ENCODE data around the gene DAAM1.

- TF ChIP-seq OSR1 (CRISPR knock-in tag; IDR thresholded peaks at IDR 0.05) (no peak), ZFP3 (CRISPR knock-in tag; IDR thresholded peaks at IDR 0.05) (no peak), TCF4 (CRISPR knock-in tag; IDR thresholded peaks at IDR 0.05; ENCODE audit: borderline replicate concordance) (no peak), TOX (CRISPR knock-in tag; IDR thresholded peaks at IDR 0.05; ENCODE audit: borderline replicate concordance) (no peak), GLIS3 (CRISPR knock-in tag; IDR thresholded peaks at IDR 0.05) (no peak), SNAI2 (CRISPR knock-in tag; IDR thresholded peaks at IDR 0.05) (no peak), ZNF565 (CRISPR knock-in tag; conservative IDR thresholded peaks at IDR 0.05; ENCODE audit: low read depth) (no peak), RARB (CRISPR knock-in tag; IDR thresholded peaks at IDR 0.05) (no peak), CSRNP3 (CRISPR knock-in tag; IDR thresholded peaks at IDR 0.05) (no peak), ZNF70 (CRISPR knock-in tag; IDR thresholded peaks at IDR 0.05) (no peak), BACH2 (CRISPR knock-in tag; IDR thresholded peaks at IDR 0.05; ENCODE audit: borderline replicate concordance) (no peak)
- TF ChIP-seq, protein P1, sequence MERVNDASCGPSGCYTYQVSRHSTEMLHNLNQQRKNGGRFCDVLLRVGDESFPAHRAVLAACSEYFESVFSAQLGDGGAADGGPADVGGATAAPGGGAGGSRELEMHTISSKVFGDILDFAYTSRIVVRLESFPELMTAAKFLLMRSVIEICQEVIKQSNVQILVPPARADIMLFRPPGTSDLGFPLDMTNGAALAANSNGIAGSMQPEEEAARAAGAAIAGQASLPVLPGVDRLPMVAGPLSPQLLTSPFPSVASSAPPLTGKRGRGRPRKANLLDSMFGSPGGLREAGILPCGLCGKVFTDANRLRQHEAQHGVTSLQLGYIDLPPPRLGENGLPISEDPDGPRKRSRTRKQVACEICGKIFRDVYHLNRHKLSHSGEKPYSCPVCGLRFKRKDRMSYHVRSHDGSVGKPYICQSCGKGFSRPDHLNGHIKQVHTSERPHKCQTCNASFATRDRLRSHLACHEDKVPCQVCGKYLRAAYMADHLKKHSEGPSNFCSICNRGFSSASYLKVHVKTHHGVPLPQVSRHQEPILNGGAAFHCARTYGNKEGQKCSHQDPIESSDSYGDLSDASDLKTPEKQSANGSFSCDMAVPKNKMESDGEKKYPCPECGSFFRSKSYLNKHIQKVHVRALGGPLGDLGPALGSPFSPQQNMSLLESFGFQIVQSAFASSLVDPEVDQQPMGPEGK (CRISPR knock-in tag; IDR thresholded peaks at IDR 0.05; ENCODE audit: borderline replicate concordance): no peak
- TF ChIP-seq, protein P2, sequence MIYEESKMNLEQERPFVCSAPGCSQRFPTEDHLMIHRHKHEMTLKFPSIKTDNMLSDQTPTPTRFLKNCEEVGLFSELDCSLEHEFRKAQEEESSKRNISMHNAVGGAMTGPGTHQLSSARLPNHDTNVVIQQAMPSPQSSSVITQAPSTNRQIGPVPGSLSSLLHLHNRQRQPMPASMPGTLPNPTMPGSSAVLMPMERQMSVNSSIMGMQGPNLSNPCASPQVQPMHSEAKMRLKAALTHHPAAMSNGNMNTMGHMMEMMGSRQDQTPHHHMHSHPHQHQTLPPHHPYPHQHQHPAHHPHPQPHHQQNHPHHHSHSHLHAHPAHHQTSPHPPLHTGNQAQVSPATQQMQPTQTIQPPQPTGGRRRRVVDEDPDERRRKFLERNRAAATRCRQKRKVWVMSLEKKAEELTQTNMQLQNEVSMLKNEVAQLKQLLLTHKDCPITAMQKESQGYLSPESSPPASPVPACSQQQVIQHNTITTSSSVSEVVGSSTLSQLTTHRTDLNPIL (CRISPR knock-in tag; IDR thresholded peaks at IDR 0.05; ENCODE audit: low read depth): no peak
Observed at GRCh38 chr14:59313144-59313651, 124.7 kb downstream of the DAAM1 start.

Measured in SK-N-SH treated with all-trans-retinoic acid at 6 μM for 48 hours (cell line).